ENCODE data around the gene NME7.

Gene NME7

DNA sequence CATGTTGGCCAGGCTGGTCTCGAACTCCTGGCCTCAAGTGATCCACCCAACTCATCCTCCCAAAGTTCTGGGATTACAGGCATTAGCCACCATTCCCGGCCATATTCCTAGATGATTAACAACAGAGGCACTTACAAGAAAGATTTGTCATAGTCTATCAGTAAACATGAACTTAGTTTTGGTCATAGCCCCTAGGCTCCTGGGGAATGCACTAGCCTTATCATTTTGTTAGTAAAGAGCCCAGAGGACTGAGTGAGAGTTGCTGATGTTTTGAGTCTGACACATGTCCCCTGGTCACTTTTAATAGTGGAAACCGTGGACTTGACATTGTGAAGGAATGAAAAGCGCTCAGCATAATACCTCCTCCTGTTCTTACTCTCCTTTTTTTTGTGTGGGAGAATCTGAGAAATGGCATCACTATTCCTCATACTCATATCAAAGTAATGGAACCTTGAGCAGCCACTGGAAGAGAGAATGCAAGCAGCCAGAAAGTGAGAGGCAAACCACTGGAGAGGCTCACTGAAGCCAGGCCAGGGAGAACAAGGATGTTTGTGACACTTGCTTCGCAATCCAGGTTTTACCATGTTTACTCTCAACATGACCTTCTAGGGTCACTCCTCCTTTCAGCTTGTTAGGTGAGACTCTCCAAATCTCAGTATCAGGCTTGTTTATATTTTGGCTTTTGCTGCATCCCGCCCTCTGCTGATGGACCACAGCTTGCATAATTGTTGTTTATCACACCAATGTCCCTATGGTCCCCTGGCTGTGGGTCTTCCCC lies 246.3 kb downstream of the NME7 start:
- DNase-seq: no peak

DNA sequence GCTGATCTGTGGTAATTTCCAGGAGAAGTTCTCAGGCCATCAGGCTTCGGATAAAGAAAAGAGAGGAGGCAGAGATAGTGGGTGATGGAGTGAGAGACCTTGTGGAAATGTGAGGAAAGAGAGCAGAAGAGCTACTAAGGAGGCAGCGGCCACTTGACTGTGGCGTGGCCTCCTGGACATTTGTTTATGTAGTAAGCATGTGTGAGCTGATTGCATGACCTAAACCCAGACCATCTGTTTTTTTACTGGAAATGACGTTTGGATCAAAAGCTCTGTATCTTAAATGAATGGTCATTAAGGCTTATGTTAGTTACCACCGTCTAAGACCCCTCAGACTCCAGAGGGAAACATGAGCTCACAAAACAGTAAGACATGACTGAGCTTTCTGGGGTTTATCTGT lies 247.5 kb downstream of the NME7 start:
- no peak for DNase-seq

DNA sequence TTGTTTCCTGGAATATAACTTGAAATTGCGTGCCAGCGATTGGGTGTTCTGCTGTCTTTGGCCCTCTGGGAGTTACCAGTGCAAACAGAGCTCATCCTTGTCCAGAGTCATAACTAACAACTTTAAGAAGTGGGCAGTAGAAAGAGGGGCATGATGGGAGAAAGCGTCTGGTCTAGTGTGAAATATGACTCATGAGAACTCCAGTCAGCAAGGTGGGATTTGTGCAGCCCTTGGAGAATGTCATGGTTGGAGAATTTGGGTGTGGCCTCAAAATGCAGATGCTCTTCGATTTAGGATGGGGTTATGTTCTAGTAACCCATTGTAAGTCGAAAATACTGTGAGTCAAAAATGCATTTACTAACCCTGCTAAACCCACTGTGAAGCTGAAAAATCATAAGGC lies 248.2 kb downstream of the NME7 start:
- DNase-seq: no peak

GRCh38 chr1:169118227-169118626 lies 249.4 kb downstream of the NME7 start:
- DNase-seq: no peak

GRCh38 chr1:169117599-169117998 lies 250.0 kb downstream of the NME7 start:
- DNase-seq: no peak

DNA sequence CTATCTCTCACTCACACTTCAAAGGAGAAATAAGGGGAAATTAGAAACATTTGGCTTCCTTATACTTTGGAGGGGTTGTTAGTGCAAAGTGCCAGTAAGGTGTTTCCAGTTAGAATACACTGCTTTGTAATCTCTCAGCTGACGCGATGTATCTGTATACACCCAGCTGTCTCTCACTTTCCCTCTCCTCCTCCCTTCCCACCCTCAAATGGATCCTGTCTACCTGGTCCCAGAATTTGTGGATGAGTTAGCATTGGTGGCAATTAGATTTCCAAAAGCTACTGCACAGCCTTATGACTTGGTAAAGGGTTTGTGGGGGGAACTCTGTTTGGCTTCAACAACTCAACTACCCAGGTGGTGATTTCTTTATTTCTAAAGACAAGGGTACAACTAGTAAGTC lies 250.6 kb downstream of the NME7 start:
- DNase-seq: no peak

- DNase-seq: no peak
Measured at GRCh38 chr1:169115891-169116585, 251.6 kb downstream of the NME7 start.

GRCh38 chr1:169113613-169114119 lies 253.9 kb downstream of the NME7 start:
- DNase-seq: no peak

DNA sequence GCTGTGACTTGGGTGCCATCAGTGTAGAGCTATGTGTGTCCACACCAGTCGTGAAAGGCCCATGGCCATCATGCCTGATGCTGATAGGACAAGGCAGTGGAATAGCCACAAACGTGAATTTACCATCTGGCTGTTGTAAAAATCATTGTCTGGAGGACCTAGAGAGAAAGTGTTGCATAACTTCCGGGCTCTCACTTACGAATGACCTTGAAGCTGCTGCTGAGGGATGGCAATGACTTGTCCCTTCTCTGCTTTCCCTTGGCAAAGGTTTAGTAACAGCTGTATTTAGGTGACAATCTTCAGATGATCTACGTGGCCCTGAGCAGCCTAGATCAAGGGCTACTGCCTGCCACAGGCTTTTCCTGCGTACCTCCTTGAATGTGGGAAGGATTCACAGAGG lies 255.4 kb downstream of the NME7 start:
- no peak for DNase-seq

- no peak for DNase-seq
Measured at GRCh38 chr1:169111472-169111871, 256.1 kb downstream of the NME7 start.

- DNase-seq: no peak
Measured at GRCh38 chr1:169110689-169111447, 256.7 kb downstream of the NME7 start.

DNA sequence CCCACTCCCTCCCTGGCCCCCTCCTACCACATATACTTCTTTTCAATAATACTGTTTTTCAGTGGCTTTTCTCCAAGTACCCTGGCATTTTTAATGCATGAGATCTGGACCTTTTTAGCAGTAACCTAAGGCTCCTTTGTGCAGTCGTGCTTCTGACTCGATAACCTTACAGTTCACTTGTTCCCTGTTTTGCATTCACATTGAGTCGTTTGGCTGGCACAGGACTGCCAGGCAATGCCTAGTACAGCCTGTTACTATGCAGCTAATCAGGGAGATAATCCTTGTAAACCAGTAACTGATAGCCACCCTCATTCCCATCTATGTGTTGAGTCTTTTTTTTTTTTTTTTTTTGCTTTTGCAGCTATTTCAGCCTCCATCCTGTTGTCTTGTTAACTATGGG lies 257.4 kb downstream of the NME7 start:
- DNase-seq: no peak

GRCh38 chr1:169109561-169110134 lies 257.9 kb downstream of the NME7 start:
- DNase-seq: peak; percentile 79

GRCh38 chr1:169108863-169109560 lies 258.6 kb downstream of the NME7 start:
- DNase-seq: peak; percentile 42

DNA sequence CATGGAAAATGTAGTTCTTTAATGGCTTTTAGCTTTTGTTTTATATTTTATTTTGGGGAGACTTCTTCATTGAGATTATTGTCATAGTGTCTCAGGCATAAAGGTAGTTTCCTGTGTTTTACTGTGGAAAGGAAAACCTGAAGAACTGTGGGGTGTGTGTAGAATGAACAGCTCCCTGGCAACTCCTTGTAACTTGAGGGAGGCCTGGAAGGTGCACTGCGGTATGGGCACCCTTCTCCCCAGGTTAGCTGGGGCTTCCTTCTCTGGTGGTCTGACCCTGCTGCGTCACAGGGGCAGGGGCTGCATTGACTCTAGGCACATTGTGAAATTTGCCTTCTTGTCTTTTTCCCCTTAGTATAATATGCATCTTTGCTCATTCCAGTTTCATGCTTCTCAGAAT lies 259.4 kb downstream of the NME7 start:
- no peak for DNase-seq

- DNase-seq: no peak
Measured at GRCh38 chr1:169107603-169108208, 259.9 kb downstream of the NME7 start.

GRCh38 chr1:169106921-169107602 lies 260.5 kb downstream of the NME7 start:
- DNase-seq: no peak

DNA sequence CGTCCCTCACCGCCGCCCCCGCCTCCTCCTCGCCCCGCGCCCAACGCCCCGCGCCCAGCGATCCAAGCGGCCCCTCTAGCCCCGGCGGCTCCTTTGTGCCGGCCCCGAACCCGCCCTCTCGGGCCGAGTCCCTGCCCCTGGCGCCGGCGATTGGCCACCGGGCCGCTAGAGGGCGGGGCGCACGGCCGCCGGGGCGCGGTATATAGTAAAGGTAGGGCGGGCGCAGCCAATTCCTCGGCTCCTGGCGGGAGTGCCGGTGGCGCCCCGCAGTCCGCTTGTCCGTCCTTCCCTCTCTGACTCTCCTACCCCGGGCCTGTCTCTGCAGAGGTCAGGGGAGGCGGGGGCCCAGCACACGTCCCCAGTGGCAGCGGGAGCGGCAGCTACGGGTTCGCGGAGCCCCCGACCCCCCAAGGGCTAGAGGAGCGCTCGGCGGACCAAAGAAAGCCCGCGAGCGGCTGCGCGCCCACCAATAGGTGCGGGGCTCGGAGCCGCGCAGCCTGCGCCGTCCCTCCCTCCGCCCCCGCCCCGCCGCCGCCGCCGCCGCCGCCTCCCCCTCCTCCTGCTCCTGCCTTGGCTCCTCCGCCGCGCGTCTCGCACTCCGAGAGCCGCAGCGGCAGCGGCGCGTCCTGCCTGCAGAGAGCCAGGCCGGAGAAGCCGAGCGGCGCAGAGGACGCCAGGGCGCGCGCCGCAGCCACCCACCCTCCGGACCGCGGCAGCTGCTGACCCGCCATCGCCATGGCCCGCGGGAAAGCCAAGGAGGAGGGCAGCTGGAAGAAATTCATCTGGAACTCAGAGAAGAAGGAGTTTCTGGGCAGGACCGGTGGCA lies 261.3 kb downstream of the NME7 start, which contains the start of gene ATP1B1:
Gene ATP1B1 (plus strand): TSS at position 596 of the 826 bp plus-strand sequence. CDS start 140 bp downstream, at position 736.
- DNase-seq: peak; percentile 92

DNA sequence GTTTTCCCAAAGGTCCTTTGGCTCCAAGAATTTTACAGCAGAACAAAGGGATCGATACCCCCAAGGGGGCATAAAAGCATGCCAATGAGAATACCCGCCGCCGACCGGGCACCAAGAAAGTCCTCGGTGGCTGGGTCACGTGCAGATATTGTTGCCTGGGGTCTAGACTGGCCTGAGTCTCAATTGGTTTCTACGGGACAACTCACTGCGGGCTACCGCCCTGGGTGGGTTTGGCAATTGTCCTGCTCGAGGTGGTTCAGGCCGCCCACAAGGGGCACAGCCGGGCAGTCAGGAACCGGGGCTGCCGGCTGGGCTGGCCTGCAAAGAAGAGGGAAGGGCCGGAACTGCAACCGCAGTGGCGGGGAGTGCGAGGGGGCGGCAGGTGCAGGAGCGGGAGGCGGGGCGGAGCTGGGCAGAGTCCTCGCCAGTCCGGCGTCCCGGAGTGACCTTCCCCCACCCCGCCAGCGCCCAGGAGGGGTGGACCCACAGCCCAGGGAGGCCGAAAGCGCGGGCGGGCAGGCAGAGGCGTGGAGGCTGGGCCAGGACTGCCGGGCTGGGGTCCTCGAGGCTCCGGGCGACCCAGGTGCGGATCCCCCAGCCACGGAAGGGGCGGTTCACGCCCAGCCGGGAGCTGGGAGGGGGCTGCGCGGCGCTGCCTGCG lies 262.0 kb downstream of the NME7 start:
- peak; percentile 86 for DNase-seq

- DNase-seq: peak; percentile 65
Measured at GRCh38 chr1:169105087-169105433, 262.5 kb downstream of the NME7 start.
